HepG2 (cell line): ENCODE measurements around the gene CRMP1. TPM values are rescaled to one million over a fixed set of nuclear protein-coding genes. Genes with fewer than 3 reads are reported as not detected.

Source experiments
- ATAC-seq: fragments of 200-7000 bp; cut with Tn5 transposase; 3 replicates; pipeline ENCODE4 v1.9.1; 2020; ENCODE audit warnings: mild to moderate bottlenecking, moderate library complexity
- BruUV-seq: library from RNA; stranded (reverse); fragments of 400-500 nt; replicated peaks from 2 replicates; lab custom pipeline; 2021; lab: Mats Ljungman, UMichigan
- CTCF ChIA-PET: fragments of 300-600 bp; formaldehyde crosslinking; extraction: SDS; loops from one replicate; lab custom pipeline; 2021; ENCODE audit warnings: low total read pairs, inconsistent platforms, low intra/inter-chr PET ratio; lab: Yijun Ruan, JAX
- POLR2A ChIA-PET: fragments of 350-600 bp; sonication (Branson Sonifier 250); formaldehyde crosslinking; loops from one replicate; lab custom pipeline; 2020; ENCODE audit warnings: antibody characterized with exemption, inconsistent platforms; lab: Yijun Ruan, JAX
- DNase-seq: peaks from one replicate; pipeline ENCODE4 v3.0.0-alpha.2; 2015; ENCODE audit warnings: low spot score
- FAIRE-seq: peaks from 3 replicates; lab custom pipeline; 2011; peaks lifted over from hg19 to GRCh38; lab: Jason Lieb, UNC
- H2AFZ ChIP-seq: one replicate; pipeline ENCODE4 v1.6.1; 2011; ENCODE audit warnings: low read length, inconsistent platforms
- H3K27ac ChIP-seq: fragments of 300-600 bp; 3 replicates; pipeline ENCODE4 v1.8.0; 2011; ENCODE audit warnings: mixed run types, mild to moderate bottlenecking, mixed read lengths, low read length, inconsistent platforms; ENCODE audit not compliant: insufficient read depth; ENCODE audit errors: extremely low read length
- H3K27me3 ChIP-seq, 2 experiments: fragments of 200-600 bp in 1 of 2; 2 replicates in 1 of 2; 3 replicates in 1 of 2; pipeline versions ENCODE4 v1.6.0 to v1.8.0; 2011; ENCODE audit warnings: low read length in 2 of 2, mild to moderate bottlenecking in 2 of 2, moderate library complexity in 2 of 2, inconsistent platforms in 1 of 2; ENCODE audit not compliant: insufficient read depth in 2 of 2, control insufficient read depth in 1 of 2
- H3K36me3 ChIP-seq, 2 experiments: fragments of 200-600 bp in 1 of 2; replicated peaks in 1 of 2; 2 replicates in 1 of 2; 3 replicates in 1 of 2; pipeline versions ENCODE4 v1.5.1 to v1.8.0; 2011; ENCODE audit warnings: low read length in 2 of 2, inconsistent platforms in 1 of 2; ENCODE audit not compliant: insufficient read depth in 2 of 2, control insufficient read depth in 1 of 2
- H3K4me1 ChIP-seq: 2 replicates; pipeline ENCODE4 v1.5.1; 2012; ENCODE audit warnings: low read length, inconsistent platforms; ENCODE audit not compliant: insufficient read depth
- H3K4me2 ChIP-seq: 2 replicates; pipeline ENCODE4 v1.6.0; 2011; ENCODE audit warnings: low read depth, low read length, inconsistent platforms
- H3K4me3 ChIP-seq, 3 experiments: fragments of 200-600 bp in 1 of 3; sonication (generic), shearing (Covaris generic) in 1 of 3; replicated peaks in 1 of 3; 2 replicates each; pipeline ENCODE4 v1.5.1; 2011 to 2016; ENCODE audit warnings: low read length in 3 of 3, inconsistent platforms in 2 of 3, low read depth in 2 of 3, mild to moderate bottlenecking in 2 of 3, control low read depth in 1 of 3, mixed read lengths in 1 of 3; ENCODE audit not compliant: insufficient read depth in 1 of 3
- H3K79me2 ChIP-seq: one replicate; pipeline ENCODE4 v1.6.1; 2011; ENCODE audit warnings: low read length, inconsistent platforms; ENCODE audit not compliant: insufficient read depth
- H3K9ac ChIP-seq: 2 replicates; pipeline ENCODE4 v1.6.0; 2011; ENCODE audit warnings: mild to moderate bottlenecking, low read depth, low read length, inconsistent platforms; ENCODE audit not compliant: insufficient read depth
- H3K9me3 ChIP-seq: 2 replicates; pipeline ENCODE4 v1.5.1; 2012; ENCODE audit warnings: mild to moderate bottlenecking, low read length
- H4K20me1 ChIP-seq: 2 replicates; pipeline ENCODE4 v1.6.0; 2011; ENCODE audit warnings: inconsistent platforms, mild to moderate bottlenecking, low read length, moderate library complexity; ENCODE audit not compliant: insufficient read depth
- CREB1 ChIP-seq, 2 experiments: fragments of 450-650 bp in 1 of 2; IDR thresholded peaks; 2 replicates each; pipeline ENCODE4 v1.6.1; 2016 to 2017; ENCODE audit warnings: control low read depth in 1 of 2, mild to moderate bottlenecking in 1 of 2, missing compliant biosample characterization in 1 of 2, missing genetic modification characterization in 1 of 2
- MED1 ChIP-seq: sonication (generic); formaldehyde crosslinking; IDR thresholded peaks from 2 replicates; pipeline ENCODE4 v1.4.0; 2020; ENCODE audit warnings: missing genetic modification reagents
- MTA3 ChIP-seq: sonication (generic); formaldehyde crosslinking; IDR thresholded peaks from 2 replicates; pipeline ENCODE4 v1.4.0; 2020; ENCODE audit warnings: missing genetic modification reagents
- PITX1 ChIP-seq: sonication (generic); formaldehyde crosslinking; IDR thresholded peaks from 2 replicates; pipeline ENCODE4 v1.5.1; 2020; ENCODE audit warnings: mild to moderate bottlenecking, missing genetic modification reagents
- SP4 ChIP-seq: sonication (generic); formaldehyde crosslinking; IDR thresholded peaks from 2 replicates; pipeline ENCODE4 v1.8.1; 2023; ENCODE audit warnings: mild to moderate bottlenecking, missing genetic modification reagents
- TOPORS ChIP-seq: sonication (generic); formaldehyde crosslinking; IDR thresholded peaks from 2 replicates; pipeline ENCODE4 v1.8.0; 2023; ENCODE audit warnings: mild to moderate bottlenecking, missing genetic modification reagents
- ZNF136 ChIP-seq: sonication (generic); formaldehyde crosslinking; IDR thresholded peaks from 2 replicates; pipeline ENCODE4 v1.8.1; 2022; ENCODE audit warnings: low read depth, mild to moderate bottlenecking, moderate library complexity, missing genetic modification reagents
- ZNF501 ChIP-seq: sonication (generic); formaldehyde crosslinking; IDR thresholded peaks from 2 replicates; pipeline ENCODE4 v1.5.1; 2020; ENCODE audit warnings: mild to moderate bottlenecking, moderate library complexity, missing genetic modification reagents
- ZNF543 ChIP-seq: sonication (generic); formaldehyde crosslinking; IDR thresholded peaks from 2 replicates; pipeline ENCODE4 v1.4.0; 2020; ENCODE audit warnings: mild to moderate bottlenecking, missing genetic modification reagents
- ZNF780A ChIP-seq: sonication (generic); formaldehyde crosslinking; IDR thresholded peaks from 2 replicates; pipeline ENCODE4 v1.8.0; 2022; ENCODE audit warnings: mild to moderate bottlenecking, missing genetic modification reagents, moderate library complexity
- WGBS: methylation state at CpG from one replicate; pipeline ENCODE4 v1.1.6; 2017; ENCODE audit warnings: low lambda C conversion rate; 5-methylcytosine and 5-hydroxymethylcytosine counted together
- in situ Hi-C: cut with HindIII; loops from 2 replicates; pipeline ENCODE4 v1.10.0; 2017; ENCODE audit warnings: low pct_unique_long_range_greater_than_20kb; ENCODE audit not compliant: extremely low pct_ligation_motif_present
- intact Hi-C: fragments of 100-400 bp; cut with micrococcal nuclease; formaldehyde crosslinking; loops from one replicate; pipeline ENCODE4 v1.10.0; 2022; ENCODE audit not compliant: unreplicated experiment
- polyA plus RNA-seq, 8 experiments: library from polyadenylated mRNA; depleted of rRNA in 3 of 8; stranded (reverse) in 7 of 8; unstranded in 1 of 8; fragments of >200 nt; fragmentation: Illumina TruSeq in 4 of 8; extraction: Trizol in 4 of 8; gene quantifications; 2 replicates each; pipeline versions ENCODE4 v1.2.1 to v1.2.3, GENCODE V29; 2011 to 2016; ENCODE audit warnings: low read depth in 4 of 8, missing spikeins in 1 of 8, mixed read lengths in 1 of 8; ENCODE audit not compliant: insufficient read depth in 1 of 8
- total RNA-seq, 5 experiments: library from RNA; depleted of rRNA; stranded (reverse); fragments of >200 nt; fragmentation: Illumina TruSeq; extraction: Trizol; gene quantifications; 2 replicates each; pipeline ENCODE4 v1.2.3, GENCODE V29; 2016; ENCODE audit warnings: low read depth in 1 of 5
- TF ChIP-seq, protein P1 (sequence below): IDR thresholded peaks from 2 replicates; pipeline ENCODE4 v1.6.1; 2016; ENCODE audit warnings: missing biosample characterization, missing genetic modification reagents, low read depth
- TF ChIP-seq, protein P2 (sequence below): sonication (generic); formaldehyde crosslinking; IDR thresholded peaks from 2 replicates; pipeline ENCODE4 v1.4.0; 2020; ENCODE audit warnings: missing genetic modification reagents
- TF ChIP-seq, protein P3 (sequence below): sonication (generic); formaldehyde crosslinking; IDR thresholded peaks from 2 replicates; pipeline ENCODE4 v1.4.0; 2020; ENCODE audit warnings: missing genetic modification reagents, borderline replicate concordance

CRMP1 gene
- total and polyA plus RNA-seq, 2 of the 13 experiments (the other 11 are each of a cell fraction or from before 2014, with no cell fraction given): not detected

DNA sequence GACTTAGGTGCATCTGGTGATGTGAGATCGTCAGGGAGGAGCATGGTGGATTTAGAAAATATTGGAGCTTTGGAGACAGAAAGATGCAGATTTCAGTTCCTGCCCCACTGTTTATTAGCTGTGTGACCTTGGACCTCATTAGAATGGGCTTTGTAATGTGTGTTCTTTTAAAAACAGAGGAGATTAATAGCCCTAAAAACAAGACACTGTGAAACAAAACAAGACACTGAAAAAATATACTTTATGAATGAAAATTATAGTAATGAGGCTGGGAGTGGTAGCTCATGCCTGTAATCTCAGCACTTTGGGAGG, 102.4 kb downstream of the CRMP1 start:
- Histone ChIP-seq H3K9ac (no peak overlapping the region), H3K27me3 (no peaks in the 10 kb centered on the region; a peak in 1 of 5 replicates), H3K79me2 (no peaks in the 10 kb centered on the region), H4K20me1 (no peaks in the 10 kb centered on the region), H3K4me2 (no peak overlapping the region), H2AFZ (no peak overlapping the region), H3K9me3 (no peaks in the 10 kb centered on the region), H3K27ac (no peak overlapping the region), H3K4me1 (no peaks in the 10 kb centered on the region), H3K4me3 (no peak overlapping the region)
- 21% methylated on average over 1 of the region's 1 CpG for WGBS
- CTCF ChIA-PET: interaction anchor here (1.0 to 2.5 kb wide), 2 partner anchors 391 to 740 kb away, joined by 3 to 12 read pairs; no protein-coding TSS in a partner anchor
- no peak for ATAC-seq
- no peak for FAIRE-seq
- POLR2A ChIA-PET: no interaction called here
- intact Hi-C loops: loop anchor here (5.0 kb wide), 1 partner anchor 738 kb away; the partner anchor contains the start of gene STK32B
- in situ Hi-C loops: no loop called here
- BruUV-seq: no TSS peak
- no peak for TF ChIP-seq MTA3 (CRISPR knock-in tag)
- TF ChIP-seq ZNF780A: no peak
- no peak for TF ChIP-seq MED1 (CRISPR knock-in tag)
- TF ChIP-seq PITX1 (CRISPR knock-in tag): no peak
- TF ChIP-seq, all 625 proteins: peak for 0
- no peak for DNase-seq
- peaks cover 10 to 22% of the 10 kb centered on the region in 2 experiments; a peak in 4 of 5 replicates for H3K36me3 ChIP-seq

DNA sequence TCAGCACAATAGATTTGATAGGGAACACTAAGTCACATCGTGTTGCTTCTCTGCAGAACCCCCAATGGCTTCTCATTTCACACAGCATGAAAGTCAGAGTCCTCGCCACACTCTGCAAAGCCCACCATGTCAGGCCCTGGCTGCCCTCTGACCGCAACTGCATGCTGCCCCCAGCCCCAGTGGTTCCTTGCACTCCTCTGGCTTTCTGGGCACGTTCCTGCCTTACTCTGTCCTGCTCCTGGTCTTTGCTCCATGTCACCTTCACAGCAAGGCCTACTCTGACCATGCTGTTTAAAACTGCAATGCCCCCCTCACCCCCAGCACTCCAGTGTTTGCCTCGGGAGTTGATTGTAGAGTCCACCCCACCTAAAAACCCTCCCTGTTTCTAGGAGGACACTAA, 103.7 kb downstream of the CRMP1 start:
- Histone ChIP-seq H3K9ac (no peak overlapping the region), H3K9me3 (no peaks in the 10 kb centered on the region), H3K4me2 (no peak overlapping the region), H2AFZ (no peak overlapping the region), H4K20me1 (no peaks in the 10 kb centered on the region), H3K36me3 (peaks cover 13 to 33% of the 10 kb centered on the region in 2 experiments; a peak in 4 of 5 replicates), H3K27ac (no peak overlapping the region), H3K4me1 (no peaks in the 10 kb centered on the region), H3K79me2 (no peaks in the 10 kb centered on the region), H3K4me3 (no peak overlapping the region), H3K27me3 (no peaks in the 10 kb centered on the region; a peak in 1 of 5 replicates)
- CTCF ChIA-PET: no interaction called here
- in situ Hi-C loops (no loop called here), intact Hi-C loops (no loop called here)
- FAIRE-seq (no peak), DNase-seq (no peak), ATAC-seq (no peak)
- no TSS peak for BruUV-seq
- WGBS: 85% methylated on average over 5 of the region's 5 CpGs
- POLR2A ChIA-PET: no interaction called here
- TF ChIP-seq ZNF136 (CRISPR knock-in tag) (no peak), CREB1 (IDR thresholded peaks at IDR 0.05) (no peak), CREB1 (CRISPR knock-in tag; IDR thresholded peaks at IDR 0.05) (no peak), ZNF543 (CRISPR knock-in tag) (no peak), ZNF501 (CRISPR knock-in tag) (no peak), SP4 (no peak), TOPORS (CRISPR knock-in tag) (no peak)
- TF ChIP-seq, protein P1, sequence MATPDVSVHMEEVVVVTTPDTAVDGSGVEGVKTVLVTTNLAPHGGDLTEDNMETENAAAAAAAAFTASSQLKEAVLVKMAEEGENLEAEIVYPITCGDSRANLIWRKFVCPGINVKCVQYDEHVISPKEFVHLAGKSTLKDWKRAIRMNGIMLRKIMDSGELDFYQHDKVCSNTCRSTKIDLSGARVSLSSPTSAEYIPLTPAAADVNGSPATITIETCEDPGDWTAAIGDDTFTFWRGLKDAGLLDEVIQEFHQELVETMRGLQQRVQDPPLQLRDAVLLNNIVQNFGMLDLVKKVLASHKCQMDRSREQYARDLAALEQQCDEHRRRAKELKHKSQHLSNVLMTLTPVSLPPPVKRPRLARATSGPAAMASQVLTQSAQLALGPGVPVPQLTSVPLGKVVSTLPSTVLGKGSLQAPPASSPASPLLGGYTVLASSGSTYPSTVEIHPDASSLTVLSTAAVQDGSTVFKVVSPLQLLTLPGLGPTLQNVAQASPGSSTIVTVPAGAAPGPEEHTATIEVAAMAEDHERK (CRISPR knock-in tag): no peak
- TF ChIP-seq, protein P2, sequence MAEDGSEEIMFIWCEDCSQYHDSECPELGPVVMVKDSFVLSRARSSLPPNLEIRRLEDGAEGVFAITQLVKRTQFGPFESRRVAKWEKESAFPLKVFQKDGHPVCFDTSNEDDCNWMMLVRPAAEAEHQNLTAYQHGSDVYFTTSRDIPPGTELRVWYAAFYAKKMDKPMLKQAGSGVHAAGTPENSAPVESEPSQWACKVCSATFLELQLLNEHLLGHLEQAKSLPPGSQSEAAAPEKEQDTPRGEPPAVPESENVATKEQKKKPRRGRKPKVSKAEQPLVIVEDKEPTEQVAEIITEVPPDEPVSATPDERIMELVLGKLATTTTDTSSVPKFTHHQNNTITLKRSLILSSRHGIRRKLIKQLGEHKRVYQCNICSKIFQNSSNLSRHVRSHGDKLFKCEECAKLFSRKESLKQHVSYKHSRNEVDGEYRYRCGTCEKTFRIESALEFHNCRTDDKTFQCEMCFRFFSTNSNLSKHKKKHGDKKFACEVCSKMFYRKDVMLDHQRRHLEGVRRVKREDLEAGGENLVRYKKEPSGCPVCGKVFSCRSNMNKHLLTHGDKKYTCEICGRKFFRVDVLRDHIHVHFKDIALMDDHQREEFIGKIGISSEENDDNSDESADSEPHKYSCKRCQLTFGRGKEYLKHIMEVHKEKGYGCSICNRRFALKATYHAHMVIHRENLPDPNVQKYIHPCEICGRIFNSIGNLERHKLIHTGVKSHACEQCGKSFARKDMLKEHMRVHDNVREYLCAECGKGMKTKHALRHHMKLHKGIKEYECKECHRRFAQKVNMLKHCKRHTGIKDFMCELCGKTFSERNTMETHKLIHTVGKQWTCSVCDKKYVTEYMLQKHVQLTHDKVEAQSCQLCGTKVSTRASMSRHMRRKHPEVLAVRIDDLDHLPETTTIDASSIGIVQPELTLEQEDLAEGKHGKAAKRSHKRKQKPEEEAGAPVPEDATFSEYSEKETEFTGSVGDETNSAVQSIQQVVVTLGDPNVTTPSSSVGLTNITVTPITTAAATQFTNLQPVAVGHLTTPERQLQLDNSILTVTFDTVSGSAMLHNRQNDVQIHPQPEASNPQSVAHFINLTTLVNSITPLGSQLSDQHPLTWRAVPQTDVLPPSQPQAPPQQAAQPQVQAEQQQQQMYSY (CRISPR knock-in tag): no peak
- TF ChIP-seq, protein P3, sequence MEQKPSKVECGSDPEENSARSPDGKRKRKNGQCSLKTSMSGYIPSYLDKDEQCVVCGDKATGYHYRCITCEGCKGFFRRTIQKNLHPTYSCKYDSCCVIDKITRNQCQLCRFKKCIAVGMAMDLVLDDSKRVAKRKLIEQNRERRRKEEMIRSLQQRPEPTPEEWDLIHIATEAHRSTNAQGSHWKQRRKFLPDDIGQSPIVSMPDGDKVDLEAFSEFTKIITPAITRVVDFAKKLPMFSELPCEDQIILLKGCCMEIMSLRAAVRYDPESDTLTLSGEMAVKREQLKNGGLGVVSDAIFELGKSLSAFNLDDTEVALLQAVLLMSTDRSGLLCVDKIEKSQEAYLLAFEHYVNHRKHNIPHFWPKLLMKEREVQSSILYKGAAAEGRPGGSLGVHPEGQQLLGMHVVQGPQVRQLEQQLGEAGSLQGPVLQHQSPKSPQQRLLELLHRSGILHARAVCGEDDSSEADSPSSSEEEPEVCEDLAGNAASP: no peak
